OCI-LY7 (cell line): ENCODE data around the gene BAIAP2.

Experiments used
- CTCF ChIP-seq: fragments of 200-600 bp; sonication (generic); conservative IDR thresholded peaks from 2 replicates; pipeline ENCODE4 v1.5.1; 2014; ENCODE audit warnings: mild to moderate bottlenecking, antibody characterized with exemption, low read length, moderate library complexity, mixed read lengths
- EZH2phosphoT487 ChIP-seq: fragments of 200-600 bp; sonication (generic); IDR thresholded peaks from 2 replicates; pipeline ENCODE4 v1.6.1; 2018; ENCODE audit warnings: low read depth, borderline replicate concordance, mild to moderate bottlenecking, mixed run types, antibody characterized with exemption, low read length, moderate library complexity, mixed read lengths

DNA sequence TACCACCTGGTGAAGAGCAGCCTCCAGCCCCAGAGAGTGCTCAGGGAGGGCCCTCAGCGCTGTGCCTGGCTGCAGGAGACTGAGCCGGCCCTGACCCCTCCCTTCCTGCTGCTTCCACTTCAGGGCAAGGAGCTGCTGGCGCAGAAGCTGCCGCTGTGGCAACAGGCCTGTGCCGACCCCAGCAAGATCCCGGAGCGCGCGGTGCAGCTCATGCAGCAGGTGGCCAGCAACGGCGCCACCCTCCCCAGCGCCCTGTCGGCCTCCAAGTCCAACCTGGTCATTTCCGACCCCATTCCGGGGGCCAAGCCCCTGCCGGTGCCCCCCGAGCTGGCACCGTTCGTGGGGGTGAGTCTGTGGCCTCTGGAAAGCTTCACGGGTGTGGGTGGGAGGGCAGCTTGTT lies 68.4 kb downstream of the BAIAP2 start:
- no peak for TF ChIP-seq CTCF
- TF ChIP-seq EZH2phosphoT487 = no peak
